ENCODE data around the gene ADAMTSL5. TPM values are rescaled to one million over a fixed set of nuclear protein-coding genes. Genes with fewer than 3 reads are reported as not detected.
"Not testable (repeated sequence)": the region's sequence is repeated elsewhere in the genome, so short reads cannot be mapped to it uniquely, and the experiment has no call there.

ADAMTSL5 gene
- total RNA-seq, 1 donor from 2014 or later: 6.4 TPM

DNA sequence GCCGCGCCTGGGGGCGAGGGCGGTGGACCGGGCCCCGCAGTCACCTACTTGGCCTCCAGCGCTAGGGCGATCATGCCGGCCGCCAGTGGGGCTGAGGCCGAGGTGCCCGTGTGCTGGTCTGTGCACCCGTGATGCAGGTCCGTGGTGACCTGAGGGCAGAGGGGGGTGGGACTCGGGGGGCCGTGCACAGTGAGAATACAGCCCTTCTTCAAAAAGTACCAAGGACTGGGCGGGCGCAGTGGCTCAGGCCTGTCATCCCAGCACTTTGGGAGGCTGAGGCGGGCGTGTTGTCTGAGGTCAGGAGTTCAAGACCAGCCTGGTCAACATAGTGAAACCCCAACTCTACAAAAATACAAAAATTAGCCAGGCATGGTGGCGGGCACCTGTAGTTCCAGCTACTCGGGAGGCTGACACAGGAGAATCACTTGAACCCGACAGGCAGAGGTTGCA is 28.8 kb downstream of the ADAMTSL5 start:
- no peak overlapping the region for H3K4me3 Mint-ChIP-seq (ENCODE audit: low read depth)
- H3K27me3 Mint-ChIP-seq (ENCODE audit: low read depth): no peaks in the 10 kb centered on the region
- no peak overlapping the region for H3K27ac Mint-ChIP-seq
- peaks cover 2% of the 10 kb centered on the region for H3K4me1 Mint-ChIP-seq (ENCODE audit: low read depth)
- H3K36me3 Mint-ChIP-seq (ENCODE audit: low read depth): peaks cover 2% of the 10 kb centered on the region
- H3K9me3 Mint-ChIP-seq: no peaks in the 10 kb centered on the region
- intact Hi-C loops (cut with micrococcal nuclease): no loop called here
- DNase-seq (ENCODE audit: low spot score): no peak

GRCh38 chr19:1483131-1483978 is 29.5 kb downstream of the ADAMTSL5 start:
- Mint-ChIP-seq H3K27me3 (ENCODE audit: low read depth) (no peaks in the 10 kb centered on the region), H3K36me3 (ENCODE audit: low read depth) (peaks cover 3% of the 10 kb centered on the region), H3K4me3 (ENCODE audit: low read depth) (no peak overlapping the region), H3K27ac (no peak overlapping the region), H3K4me1 (ENCODE audit: low read depth) (peaks cover 3% of the 10 kb centered on the region), H3K9me3 (no peaks in the 10 kb centered on the region)
- DNase-seq (ENCODE audit: low spot score): no peak
- intact Hi-C loops (cut with micrococcal nuclease): no loop called here

DNA sequence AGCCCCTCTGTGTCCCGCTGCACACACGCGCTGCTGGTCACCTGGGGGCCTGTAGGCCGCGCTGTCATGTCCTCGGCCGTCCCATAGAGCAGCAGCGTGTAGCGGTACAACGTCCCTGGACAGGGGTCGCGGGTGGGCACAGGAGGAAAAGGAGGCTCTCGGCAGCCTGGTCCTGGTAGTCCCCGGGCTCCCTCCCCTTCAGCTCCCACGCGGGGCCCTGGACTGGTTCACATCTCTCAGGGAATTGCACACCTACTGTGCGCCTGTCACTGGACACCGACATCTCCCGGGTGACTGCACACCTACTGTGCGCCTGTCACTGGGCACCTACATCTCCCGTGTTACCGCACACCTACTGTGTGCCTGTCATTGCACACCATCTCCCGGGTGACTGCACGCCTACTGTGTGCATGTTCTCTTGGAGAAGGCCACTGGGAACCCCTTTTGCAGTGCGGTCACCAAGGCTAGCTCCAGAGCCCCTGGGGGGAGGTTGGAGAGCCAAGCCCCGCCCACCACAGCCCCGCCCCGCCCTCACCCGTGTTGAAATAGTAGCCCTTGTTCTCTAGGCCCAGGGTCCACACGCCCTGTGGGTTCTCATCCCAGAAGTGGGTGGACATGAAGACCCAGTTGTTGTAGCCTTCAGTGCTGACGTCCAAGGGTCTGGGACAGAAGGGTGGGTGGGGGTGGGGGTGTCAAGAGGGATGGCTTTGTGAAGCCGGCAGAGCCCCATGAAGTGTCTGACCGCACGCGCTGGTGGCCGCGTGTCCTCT is 30.3 kb downstream of the ADAMTSL5 start:
- no peaks in the 10 kb centered on the region for H3K9me3 Mint-ChIP-seq
- peaks cover 4% of the 10 kb centered on the region for H3K36me3 Mint-ChIP-seq (ENCODE audit: low read depth)
- H3K4me3 Mint-ChIP-seq (ENCODE audit: low read depth): no peak overlapping the region
- no peak overlapping the region for H3K27ac Mint-ChIP-seq
- H3K27me3 Mint-ChIP-seq (ENCODE audit: low read depth): no peaks in the 10 kb centered on the region
- no peak for DNase-seq (ENCODE audit: low spot score)
- intact Hi-C loops (cut with micrococcal nuclease): no loop called here
- peaks cover 3% of the 10 kb centered on the region for H3K4me1 Mint-ChIP-seq (ENCODE audit: low read depth)

DNA sequence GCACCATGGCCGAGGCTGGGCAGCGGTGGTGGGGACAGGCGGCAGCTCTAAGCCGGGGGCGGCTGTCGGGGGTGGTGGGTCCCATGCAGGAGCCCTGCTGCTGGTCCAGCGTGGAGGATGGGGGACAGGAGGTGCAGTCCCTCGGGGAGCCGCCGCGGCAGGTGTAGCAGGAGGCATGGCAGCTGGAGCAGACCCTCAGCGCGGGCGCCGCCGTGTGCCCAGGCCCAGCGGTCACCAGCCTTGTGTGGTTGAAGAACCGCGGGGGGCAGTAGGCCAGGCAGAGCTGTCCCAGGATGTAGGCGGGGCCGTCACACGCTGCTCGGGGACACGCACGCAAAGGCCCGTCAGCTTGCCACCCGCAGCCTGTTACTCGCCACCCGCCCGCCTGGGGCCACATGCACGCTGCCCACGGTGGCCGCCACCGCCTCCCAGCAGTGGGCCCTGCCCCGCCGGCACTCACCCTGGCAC is 30.9 kb downstream of the ADAMTSL5 start:
- peaks cover 5% of the 10 kb centered on the region for H3K4me1 Mint-ChIP-seq (ENCODE audit: low read depth)
- peaks cover 9% of the 10 kb centered on the region for H3K36me3 Mint-ChIP-seq (ENCODE audit: low read depth)
- H3K27ac Mint-ChIP-seq: no peak overlapping the region
- no peak overlapping the region for H3K4me3 Mint-ChIP-seq (ENCODE audit: low read depth)
- no peaks in the 10 kb centered on the region for H3K9me3 Mint-ChIP-seq
- no peak for DNase-seq (ENCODE audit: low spot score)
- H3K27me3 Mint-ChIP-seq (ENCODE audit: low read depth): no peaks in the 10 kb centered on the region
- intact Hi-C loops (cut with micrococcal nuclease): no loop called here

GRCh38 chr19:1481224-1481892 is 31.5 kb downstream of the ADAMTSL5 start:
- no peaks in the 10 kb centered on the region for H3K9me3 Mint-ChIP-seq
- H3K36me3 Mint-ChIP-seq (ENCODE audit: low read depth): peaks cover 9% of the 10 kb centered on the region
- DNase-seq (ENCODE audit: low spot score): no peak
- H3K4me1 Mint-ChIP-seq (ENCODE audit: low read depth): peaks cover 5% of the 10 kb centered on the region
- H3K27me3 Mint-ChIP-seq (ENCODE audit: low read depth): no peaks in the 10 kb centered on the region
- H3K4me3 Mint-ChIP-seq (ENCODE audit: low read depth): no peak overlapping the region
- intact Hi-C loops (cut with micrococcal nuclease): no loop called here
- H3K27ac Mint-ChIP-seq: no peak overlapping the region

GRCh38 chr19:1478934-1479707 is 33.7 kb downstream of the ADAMTSL5 start, which contains the start of gene C19orf25:
Gene C19orf25 (minus strand): TSS chr19:1479215. CDS start chr19:1478903, 312 bp downstream.
- DNase-seq (ENCODE audit: low spot score): peak; percentile 92
- H3K9me3 Mint-ChIP-seq: no peaks in the 10 kb centered on the region
- peak within 1 kb of the TSS; percentile 96 for H3K4me3 Mint-ChIP-seq (ENCODE audit: low read depth)
- peak within 1 kb of the TSS; percentile 93 for H3K27ac Mint-ChIP-seq
- H3K4me1 Mint-ChIP-seq (ENCODE audit: low read depth): peaks cover 5% of the 10 kb centered on the region
- intact Hi-C loops (cut with micrococcal nuclease): loop anchor here (1.0 kb wide), 1 partner anchor 11 kb away; the partner anchor contains the start of gene PCSK4
- H3K27me3 Mint-ChIP-seq (ENCODE audit: low read depth): no peaks in the 10 kb centered on the region
- H3K36me3 Mint-ChIP-seq (ENCODE audit: low read depth): peaks cover 12% of the 10 kb centered on the region

DNA sequence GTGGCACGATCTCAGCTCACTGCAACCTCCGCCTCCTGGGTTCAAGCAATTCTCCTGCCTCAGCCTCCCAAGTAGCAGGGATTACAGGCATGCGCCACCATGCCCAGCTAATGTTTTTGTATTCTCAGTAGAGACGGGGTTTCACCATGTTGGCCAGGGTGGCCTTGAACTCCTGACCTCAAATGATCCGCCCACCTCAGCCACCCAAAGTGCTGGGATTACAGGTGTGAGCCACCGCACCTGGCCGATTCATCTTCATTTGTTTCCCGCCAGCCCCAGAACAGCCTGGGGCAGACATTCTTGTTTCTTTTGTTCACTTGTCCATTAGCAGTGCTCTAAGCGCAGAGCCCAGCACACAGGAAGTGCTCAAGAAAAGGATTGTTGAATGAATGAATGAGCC is 35.8 kb downstream of the ADAMTSL5 start:
- H3K27ac Mint-ChIP-seq; H3K27me3 Mint-ChIP-seq (ENCODE audit: low read depth); H3K9me3 Mint-ChIP-seq; DNase-seq (ENCODE audit: low spot score); H3K4me1 Mint-ChIP-seq (ENCODE audit: low read depth); intact Hi-C loops (cut with micrococcal nuclease): not testable (repeated sequence)
- peaks cover 12% of the 10 kb centered on the region for H3K36me3 Mint-ChIP-seq (ENCODE audit: low read depth)
- H3K4me3 Mint-ChIP-seq (ENCODE audit: low read depth): peak overlapping the region; percentile 42

- H3K27ac Mint-ChIP-seq: no peak overlapping the region
- no peak overlapping the region for H3K4me3 Mint-ChIP-seq (ENCODE audit: low read depth)
- peaks cover 9% of the 10 kb centered on the region for H3K27me3 Mint-ChIP-seq (ENCODE audit: low read depth)
- peaks cover 7% of the 10 kb centered on the region for H3K4me1 Mint-ChIP-seq (ENCODE audit: low read depth)
- intact Hi-C loops (cut with micrococcal nuclease): no loop called here
- no peak for DNase-seq (ENCODE audit: low spot score)
- H3K36me3 Mint-ChIP-seq (ENCODE audit: low read depth): peaks cover 12% of the 10 kb centered on the region
- no peaks in the 10 kb centered on the region for H3K9me3 Mint-ChIP-seq
These were observed 36.9 kb downstream of the ADAMTSL5 start for GRCh38 chr19:1475751-1476437.

GRCh38 chr19:1474765-1475351 is 38.0 kb downstream of the ADAMTSL5 start:
- H3K4me1 Mint-ChIP-seq (ENCODE audit: low read depth): peaks cover 8% of the 10 kb centered on the region
- peaks cover 12% of the 10 kb centered on the region for H3K36me3 Mint-ChIP-seq (ENCODE audit: low read depth)
- H3K27me3 Mint-ChIP-seq (ENCODE audit: low read depth): peaks cover 12% of the 10 kb centered on the region
- H3K9me3 Mint-ChIP-seq: no peaks in the 10 kb centered on the region
- no peak overlapping the region for H3K27ac Mint-ChIP-seq
- H3K4me3 Mint-ChIP-seq (ENCODE audit: low read depth): no peak overlapping the region
- intact Hi-C loops (cut with micrococcal nuclease): loop anchor here (5.0 kb wide), 1 partner anchor 37 kb away; the partner anchor contains the start of gene ADAMTSL5
- no peak for DNase-seq (ENCODE audit: low spot score)

DNA sequence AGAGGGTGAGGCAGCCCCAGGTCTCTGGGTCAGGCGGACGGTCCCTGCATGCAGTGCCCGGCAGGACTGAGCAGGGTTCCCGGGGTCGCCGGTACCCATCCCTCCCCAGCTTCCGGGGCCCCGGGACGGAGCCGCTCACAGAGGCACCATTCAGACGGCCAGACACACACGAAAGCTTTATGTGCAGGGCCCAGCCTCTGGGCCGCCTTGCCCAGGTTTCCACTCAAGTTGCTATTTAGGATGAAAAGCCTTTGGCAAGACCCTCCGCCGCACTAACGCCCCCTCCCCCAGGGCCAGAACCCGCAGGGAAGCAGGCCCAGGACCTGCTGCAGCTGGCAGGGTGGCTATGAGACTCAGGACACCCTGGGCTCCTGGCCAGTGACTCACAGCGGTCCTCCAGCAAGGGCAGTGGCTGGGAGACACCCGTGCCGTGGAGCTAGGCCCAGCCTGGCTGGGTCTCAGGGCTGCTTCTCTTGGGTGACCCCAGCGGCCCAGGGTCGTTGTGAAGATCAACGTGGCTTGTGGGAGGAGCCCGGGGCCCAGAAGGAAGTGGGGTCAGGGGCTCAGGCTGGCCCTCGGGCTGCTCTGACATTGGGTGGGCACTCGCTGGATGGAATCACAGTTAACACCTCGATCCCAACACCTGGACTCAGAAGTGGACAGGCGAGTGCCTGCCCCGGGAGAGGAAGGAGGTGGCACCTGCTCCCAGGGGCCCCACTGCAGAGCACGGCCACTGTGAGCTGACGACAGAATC is 38.6 kb downstream of the ADAMTSL5 start:
- H3K4me1 Mint-ChIP-seq (ENCODE audit: low read depth): peaks cover 7% of the 10 kb centered on the region
- peaks cover 12% of the 10 kb centered on the region for H3K27me3 Mint-ChIP-seq (ENCODE audit: low read depth)
- H3K27ac Mint-ChIP-seq: no peak overlapping the region
- peaks cover 12% of the 10 kb centered on the region for H3K36me3 Mint-ChIP-seq (ENCODE audit: low read depth)
- intact Hi-C loops (cut with micrococcal nuclease): loop anchor here (5.0 kb wide), 1 partner anchor 38 kb away; the partner anchor contains the start of gene ADAMTSL5
- no peak for DNase-seq (ENCODE audit: low spot score)
- no peak overlapping the region for H3K4me3 Mint-ChIP-seq (ENCODE audit: low read depth)
- H3K9me3 Mint-ChIP-seq: no peaks in the 10 kb centered on the region

Data from activated T-helper 2 cell treated with anti-CD3 and anti-CD28 coated beads, Interferon-gamma antibody, Interleukin-2, Interleukin-4, amounts not matched to agents 10 μg/mL and 5 μg/mL and 100 μg/mL, durations not matched to agents 14 hours and 24 hours and 36 hours (primary cell).